Astrocyte (in vitro differentiated cells and primary cell): Measurements from ENCODE around the gene CLCNKA. TPM values are rescaled to one million over a fixed set of nuclear protein-coding genes. Genes with fewer than 3 reads are reported as not detected.
"Not testable (repeated sequence)": the region's sequence is repeated elsewhere in the genome, so short reads cannot be mapped to it uniquely, and the experiment has no call there.

Experiments used
- DNase-seq: peaks from one replicate; pipeline ENCODE4 v3.0.0-alpha.2; 2010; ENCODE audit warnings: low read depth
- FAIRE-seq: peaks from 2 replicates; lab custom pipeline; 2011; peaks lifted over from hg19 to GRCh38; lab: Jason Lieb, UNC
- H2AFZ ChIP-seq: 2 replicates; pipeline ENCODE4 v1.6.0; 2012; ENCODE audit warnings: low read depth, low read length, inconsistent platforms
- H3K27ac ChIP-seq: 2 replicates; pipeline ENCODE4 v1.5.1; 2011; ENCODE audit warnings: low read depth, low read length, inconsistent platforms
- H3K27me3 ChIP-seq: 2 replicates; pipeline ENCODE4 v1.6.0; 2011; ENCODE audit warnings: low read length, inconsistent platforms; ENCODE audit not compliant: insufficient read depth
- H3K36me3 ChIP-seq: 2 replicates; pipeline ENCODE4 v1.5.1; 2011; ENCODE audit warnings: low read length, inconsistent platforms; ENCODE audit not compliant: insufficient read depth
- H3K4me1 ChIP-seq: 2 replicates; pipeline ENCODE4 v1.5.1; 2011; ENCODE audit warnings: low read length, inconsistent platforms; ENCODE audit not compliant: insufficient read depth
- H3K4me2 ChIP-seq: 2 replicates; pipeline ENCODE4 v1.6.0; 2012; ENCODE audit warnings: low read length, inconsistent platforms
- H3K4me3 ChIP-seq: 2 replicates; pipeline ENCODE4 v1.5.1; 2011; ENCODE audit warnings: low read depth, mild to moderate bottlenecking, low read length, inconsistent platforms; ENCODE audit not compliant: insufficient read depth
- H3K79me2 ChIP-seq: 2 replicates; pipeline ENCODE4 v1.6.0; 2012; ENCODE audit warnings: mild to moderate bottlenecking, low read length, inconsistent platforms; ENCODE audit not compliant: insufficient read depth
- H3K9ac ChIP-seq: 2 replicates; pipeline ENCODE4 v1.6.0; 2012; ENCODE audit warnings: mild to moderate bottlenecking, low read length, inconsistent platforms
- H3K9me3 ChIP-seq: 2 replicates; pipeline ENCODE4 v1.5.1; 2012; ENCODE audit warnings: low read depth, mild to moderate bottlenecking, low read length, inconsistent platforms; ENCODE audit not compliant: insufficient read depth
- H4K20me1 ChIP-seq: 2 replicates; pipeline ENCODE4 v1.6.0; 2012; ENCODE audit warnings: low read length, inconsistent platforms; ENCODE audit not compliant: insufficient read depth
- H3K27ac Mint-ChIP-seq: one replicate; pipeline ENCODE4 v1.8.0; 2021; ENCODE audit warnings: mild to moderate bottlenecking, mixed read lengths; ENCODE audit not compliant: unreplicated experiment
- H3K27me3 Mint-ChIP-seq: one replicate; pipeline ENCODE4 v1.8.0; 2021; ENCODE audit warnings: low read depth, mixed read lengths; ENCODE audit not compliant: unreplicated experiment
- H3K36me3 Mint-ChIP-seq: one replicate; pipeline ENCODE4 v1.8.0; 2021; ENCODE audit warnings: low read depth, mixed read lengths; ENCODE audit not compliant: unreplicated experiment
- H3K4me1 Mint-ChIP-seq: one replicate; pipeline ENCODE4 v1.8.0; 2021; ENCODE audit warnings: low read depth, mixed read lengths; ENCODE audit not compliant: unreplicated experiment
- H3K4me3 Mint-ChIP-seq: one replicate; pipeline ENCODE4 v1.8.0; 2021; ENCODE audit warnings: mild to moderate bottlenecking, moderate library complexity, mixed read lengths; ENCODE audit not compliant: unreplicated experiment
- H3K9me3 Mint-ChIP-seq: one replicate; pipeline ENCODE4 v1.8.0; 2021; ENCODE audit warnings: mild to moderate bottlenecking, mixed read lengths; ENCODE audit not compliant: unreplicated experiment
- EZH2 ChIP-seq: IDR thresholded peaks from 2 replicates; pipeline ENCODE4 v1.6.1; 2012; ENCODE audit warnings: mild to moderate bottlenecking, low read length, inconsistent platforms; ENCODE audit not compliant: insufficient read depth
- total RNA-seq: library from RNA; stranded (reverse); gene quantifications from 2 replicates; pipeline ENCODE4 v1.2.1, GENCODE V29; 2021
- TF ChIP-seq, protein P1 (sequence below): IDR thresholded peaks from 2 replicates; pipeline ENCODE4 v1.5.1; 2011; ENCODE audit warnings: low read depth, mild to moderate bottlenecking, inconsistent platforms, low read length, moderate library complexity; ENCODE audit not compliant: insufficient read depth

Gene CLCNKA
- total RNA-seq, 1 donor from 2014 or later, result 0.16 TPM

DNA sequence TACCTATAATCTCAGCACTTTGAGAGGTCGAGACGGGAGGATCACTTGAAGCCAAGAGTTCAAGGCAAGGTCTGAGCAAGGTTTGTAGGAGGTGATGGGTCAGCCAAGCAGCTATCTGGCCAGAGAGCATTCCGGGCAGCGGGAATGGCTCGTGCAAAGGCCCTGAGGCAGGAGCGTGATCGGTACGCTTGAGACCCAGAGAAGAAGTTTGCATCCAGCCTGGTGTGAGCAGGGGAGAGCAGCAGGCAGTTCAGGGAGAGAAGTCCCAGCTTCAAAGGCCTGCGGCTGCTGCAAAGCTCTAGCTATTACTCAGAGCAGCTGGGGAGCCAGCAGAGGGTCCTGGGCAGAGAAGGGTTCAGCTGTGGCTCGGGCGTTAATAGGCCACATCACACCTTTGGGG is 22.9 kb upstream of the CLCNKA start:
- H3K4me1 ChIP-seq, result no peaks in the 10 kb centered on the region
- TF ChIP-seq EZH2, result no peak
- TF ChIP-seq, protein P1, sequence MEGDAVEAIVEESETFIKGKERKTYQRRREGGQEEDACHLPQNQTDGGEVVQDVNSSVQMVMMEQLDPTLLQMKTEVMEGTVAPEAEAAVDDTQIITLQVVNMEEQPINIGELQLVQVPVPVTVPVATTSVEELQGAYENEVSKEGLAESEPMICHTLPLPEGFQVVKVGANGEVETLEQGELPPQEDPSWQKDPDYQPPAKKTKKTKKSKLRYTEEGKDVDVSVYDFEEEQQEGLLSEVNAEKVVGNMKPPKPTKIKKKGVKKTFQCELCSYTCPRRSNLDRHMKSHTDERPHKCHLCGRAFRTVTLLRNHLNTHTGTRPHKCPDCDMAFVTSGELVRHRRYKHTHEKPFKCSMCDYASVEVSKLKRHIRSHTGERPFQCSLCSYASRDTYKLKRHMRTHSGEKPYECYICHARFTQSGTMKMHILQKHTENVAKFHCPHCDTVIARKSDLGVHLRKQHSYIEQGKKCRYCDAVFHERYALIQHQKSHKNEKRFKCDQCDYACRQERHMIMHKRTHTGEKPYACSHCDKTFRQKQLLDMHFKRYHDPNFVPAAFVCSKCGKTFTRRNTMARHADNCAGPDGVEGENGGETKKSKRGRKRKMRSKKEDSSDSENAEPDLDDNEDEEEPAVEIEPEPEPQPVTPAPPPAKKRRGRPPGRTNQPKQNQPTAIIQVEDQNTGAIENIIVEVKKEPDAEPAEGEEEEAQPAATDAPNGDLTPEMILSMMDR, result no peak
- H3K4me3 Mint-ChIP-seq, result no peak overlapping the region
- H4K20me1 ChIP-seq, result no peaks in the 10 kb centered on the region
- DNase-seq (no peak), FAIRE-seq (no peak)
- no peaks in the 10 kb centered on the region for H3K79me2 ChIP-seq
- no peaks in the 10 kb centered on the region for H3K27me3 ChIP-seq
- no peaks in the 10 kb centered on the region for H3K36me3 ChIP-seq
- no peak overlapping the region for H3K27ac Mint-ChIP-seq
- no peak overlapping the region for H2AFZ ChIP-seq
- H3K27ac ChIP-seq, result no peak overlapping the region
- no peak overlapping the region for H3K4me3 ChIP-seq
- no peak overlapping the region for H3K9ac ChIP-seq
- H3K9me3 ChIP-seq, result no peaks in the 10 kb centered on the region
- H3K4me2 ChIP-seq, result no peak overlapping the region
- peaks cover 17% of the 10 kb centered on the region for H3K27me3 Mint-ChIP-seq
- no peaks in the 10 kb centered on the region for H3K4me1 Mint-ChIP-seq
- no peaks in the 10 kb centered on the region for H3K36me3 Mint-ChIP-seq
- H3K9me3 Mint-ChIP-seq, result no peaks in the 10 kb centered on the region

GRCh38 chr1:16001274-16001673 is 20.6 kb upstream of the CLCNKA start:
- FAIRE-seq, H3K27me3 ChIP-seq, H3K27ac ChIP-seq, H3K27ac Mint-ChIP-seq, H3K4me1 ChIP-seq, H4K20me1 ChIP-seq, H3K9me3 Mint-ChIP-seq, H3K9me3 ChIP-seq, H2AFZ ChIP-seq, H3K4me3 Mint-ChIP-seq, H3K9ac ChIP-seq, H3K4me2 ChIP-seq, H3K4me1 Mint-ChIP-seq, H3K36me3 ChIP-seq, DNase-seq, H3K79me2 ChIP-seq, H3K4me3 ChIP-seq, H3K36me3 Mint-ChIP-seq: not testable (repeated sequence)
- H3K27me3 Mint-ChIP-seq, result peaks cover 26% of the 10 kb centered on the region

DNA sequence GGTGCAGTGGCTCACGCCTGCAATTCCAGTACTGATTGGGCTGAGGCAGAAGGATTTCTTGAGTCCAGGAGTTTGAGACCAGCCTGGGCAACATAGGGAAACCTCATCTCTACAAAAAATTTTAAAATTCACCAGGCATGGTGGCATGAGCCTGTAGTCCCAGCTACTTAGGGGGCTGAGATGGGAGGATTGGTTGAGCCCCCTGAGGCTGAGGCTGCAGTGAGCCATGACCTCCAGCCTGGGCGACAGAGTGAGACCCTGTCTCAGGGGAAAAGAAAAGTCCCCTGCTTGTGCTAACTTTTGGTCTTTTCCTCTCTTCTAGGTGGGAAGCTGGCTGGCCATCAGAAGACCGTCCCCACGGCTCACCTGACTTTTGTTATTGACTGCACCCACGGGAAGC is 16.2 kb upstream of the CLCNKA start:
- no peak overlapping the region for H3K27ac ChIP-seq
- H3K79me2 ChIP-seq, result no peaks in the 10 kb centered on the region
- H3K9me3 Mint-ChIP-seq, result no peaks in the 10 kb centered on the region
- H4K20me1 ChIP-seq, result no peaks in the 10 kb centered on the region
- no peaks in the 10 kb centered on the region for H3K36me3 Mint-ChIP-seq
- no peaks in the 10 kb centered on the region for H3K36me3 ChIP-seq
- H3K4me1 ChIP-seq, result no peaks in the 10 kb centered on the region
- DNase-seq (no peak), FAIRE-seq (no peak)
- H3K9me3 ChIP-seq, result no peaks in the 10 kb centered on the region
- TF ChIP-seq, protein P1, result no peak
- TF ChIP-seq EZH2, result no peak
- peaks cover 3% of the 10 kb centered on the region for H3K4me1 Mint-ChIP-seq
- no peak overlapping the region for H2AFZ ChIP-seq
- no peaks in the 10 kb centered on the region for H3K27me3 ChIP-seq
- H3K27me3 Mint-ChIP-seq, result peaks cover 19% of the 10 kb centered on the region
- H3K4me3 ChIP-seq, result no peak overlapping the region
- H3K4me2 ChIP-seq, result no peak overlapping the region
- no peak overlapping the region for H3K4me3 Mint-ChIP-seq
- no peak overlapping the region for H3K9ac ChIP-seq
- H3K27ac Mint-ChIP-seq, result no peak overlapping the region
